ENCODE results near the gene JPH3. TPM values are rescaled to one million over a fixed set of nuclear protein-coding genes. Genes with fewer than 3 reads are reported as not detected.

JPH3 gene
- polyA plus RNA-seq, 2 of the 4 experiments (the other 2 are of a cell fraction): 0.36 to 1.6 TPM

- ChIA-PET CTCF (interaction anchor here (0.6 to 2.1 kb wide), 8 partner anchors 11 to 1839 kb away, joined by 3 to 6 read pairs (median 3); no protein-coding TSS in a partner anchor), POLR2A (no interaction called here)
- no peak overlapping the region for H3K4me3 ChIP-seq
These were observed 92.3 kb downstream of the JPH3 start for GRCh38 chr16:87694441-87695125.

GRCh38 chr16:87695534-87695933, 93.2 kb downstream of the JPH3 start:
- POLR2A ChIA-PET: no interaction called here
- no peak for DNase-seq (ENCODE audit: low read depth in 1 of 2, low spot score in 1 of 2)
- TF ChIP-seq POLR2A (IDR thresholded peaks at IDR 0.05; ENCODE audit: low read length) (no peak), RFX5 (IDR thresholded peaks at IDR 0.05) (no peak), ZC3H11A (IDR thresholded peaks at IDR 0.05) (no peak), ZFP36 (IDR thresholded peaks at IDR 0.05; ENCODE audit: borderline replicate concordance, partially characterized antibody) (no peak), NR3C1 (IDR thresholded peaks at IDR 0.05) (no peak), HDAC2 (IDR thresholded peaks at IDR 0.05) (no peak), CBX2 (IDR thresholded peaks at IDR 0.05; ENCODE audit: borderline replicate concordance, low read depth) (no peak), EHMT2 (IDR thresholded peaks at IDR 0.05; ENCODE audit: low read depth) (no peak), CHD4 (IDR thresholded peaks at IDR 0.05; ENCODE audit: borderline replicate concordance) (no peak), HOXB5 (CRISPR knock-in tag; IDR thresholded peaks at IDR 0.05) (no peak), ESRRA (IDR thresholded peaks at IDR 0.05; ENCODE audit: borderline replicate concordance, low read length) (no peak), MYC (IDR thresholded peaks at IDR 0.05; ENCODE audit: borderline replicate concordance, low read length) (no peak)
- no peak for ATAC-seq
- CTCF ChIA-PET: interaction anchor here (1.1 to 2.1 kb wide), 3 partner anchors 18 to 59 kb away, joined by 3 to 6 read pairs (median 4); no protein-coding TSS in a partner anchor
- WGBS (ENCODE audit: missing lambda C conversion rate): 91% methylated on average over 10 of the region's 12 CpGs
- FAIRE-seq: no peak
- H3K4me1 ChIP-seq: no peaks in the 10 kb centered on the region
- no peaks in the 10 kb centered on the region for H3K9me3 ChIP-seq
- H3K4me2 ChIP-seq: no peak overlapping the region
- H3K27ac ChIP-seq: no peak overlapping the region
- no peak overlapping the region for H3K4me3 ChIP-seq

More at GRCh38 chr16:87694441-87695125, 92.3 kb downstream of the JPH3 start:
- no peak for FAIRE-seq
- Histone ChIP-seq H3K9me3 (no peaks in the 10 kb centered on the region), H3K4me2 (no peak overlapping the region), H3K27ac (no peak overlapping the region), H3K4me1 (no peaks in the 10 kb centered on the region)
- 89% methylated on average over 18 of the region's 20 CpGs for WGBS (ENCODE audit: missing lambda C conversion rate)
- TF ChIP-seq CHD4 (IDR thresholded peaks at IDR 0.05; ENCODE audit: borderline replicate concordance) (no peak), SMC3 (IDR thresholded peaks at IDR 0.05) (no peak), HEYL (CRISPR knock-in tag; IDR thresholded peaks at IDR 0.05) (no peak), EHMT2 (IDR thresholded peaks at IDR 0.05; ENCODE audit: low read depth) (no peak), KDM1A (IDR thresholded peaks at IDR 0.05; ENCODE audit: low read depth) (no peak), ZFP36 (IDR thresholded peaks at IDR 0.05; ENCODE audit: borderline replicate concordance, partially characterized antibody) (no peak), RFX5 (IDR thresholded peaks at IDR 0.05) (no peak), ESRRA (IDR thresholded peaks at IDR 0.05; ENCODE audit: borderline replicate concordance, low read length) (no peak), HOXB13 (CRISPR knock-in tag; IDR thresholded peaks at IDR 0.05; ENCODE audit: low read depth) (no peak), MAZ (IDR thresholded peaks at IDR 0.05; ENCODE audit: borderline replicate concordance, low read depth, low read length) (no peak), MAFK (IDR thresholded peaks at IDR 0.05; ENCODE audit: partially characterized antibody) (no peak), MAX (IDR thresholded peaks at IDR 0.05) (no peak), TP53 (CRISPR knock-in tag; IDR thresholded peaks at IDR 0.05) (no peak), POLR2A (IDR thresholded peaks at IDR 0.05; ENCODE audit: low read length) (no peak), TFCP2L1 (CRISPR knock-in tag; IDR thresholded peaks at IDR 0.05) (no peak), JUN (IDR thresholded peaks at IDR 0.05) (no peak), GATA3 (IDR thresholded peaks at IDR 0.05; ENCODE audit: borderline replicate concordance) (no peak), BCL3 (IDR thresholded peaks at IDR 0.05) (no peak), PHF8 (IDR thresholded peaks at IDR 0.05; ENCODE audit: borderline replicate concordance, low read depth) (no peak)
- ATAC-seq: no peak
- DNase-seq (ENCODE audit: low read depth in 1 of 2, low spot score in 1 of 2): no peak
